ENCODE data around the gene SPATA2.

- TF ChIP-seq RARB (CRISPR knock-in tag; IDR thresholded peaks at IDR 0.05): no peak
- TF ChIP-seq ZNF8 (CRISPR knock-in tag; IDR thresholded peaks at IDR 0.05): no peak
- no peak for TF ChIP-seq ISL1 (CRISPR knock-in tag; IDR thresholded peaks at IDR 0.05)
- no peak for TF ChIP-seq BACH2 (CRISPR knock-in tag; IDR thresholded peaks at IDR 0.05; ENCODE audit: borderline replicate concordance)
- no peak for TF ChIP-seq ARNTL (CRISPR knock-in tag; IDR thresholded peaks at IDR 0.05; ENCODE audit: borderline replicate concordance, low read depth)
- no peak for TF ChIP-seq TCF4 (CRISPR knock-in tag; IDR thresholded peaks at IDR 0.05; ENCODE audit: borderline replicate concordance)
- no peak for TF ChIP-seq ZNF565 (CRISPR knock-in tag; conservative IDR thresholded peaks at IDR 0.05; ENCODE audit: low read depth)
- no peak for TF ChIP-seq SNAI2 (CRISPR knock-in tag; IDR thresholded peaks at IDR 0.05)
- TF ChIP-seq PATZ1 (CRISPR knock-in tag; IDR thresholded peaks at IDR 0.05; ENCODE audit: borderline replicate concordance): no peak
- no peak for TF ChIP-seq ZFP30 (CRISPR knock-in tag; IDR thresholded peaks at IDR 0.05)
- TF ChIP-seq CREB5 (CRISPR knock-in tag; IDR thresholded peaks at IDR 0.05; ENCODE audit: low read depth): no peak
- no peak for TF ChIP-seq ESRRG (CRISPR knock-in tag; IDR thresholded peaks at IDR 0.05)
Observed at GRCh38 chr20:49853640-49854039, 61.7 kb downstream of the SPATA2 start.
